Activated CD4-positive, alpha-beta T cell treated with anti-CD3 and anti-CD28 coated beads, Interleukin-2, Interleukin-4, amounts not matched to agents 100 ng/mL and 50 ng/mL, durations not matched to agents 16 hours and 8 hours (primary cell): ENCODE measurements around the gene C2orf81.
"Not testable (repeated sequence)": the region's sequence is repeated elsewhere in the genome, so short reads cannot be mapped to it uniquely, and the experiment has no call there.

ENCODE experiments used
- DNase-seq: peaks from one replicate; pipeline ENCODE4 v3.0.0-alpha.2; 2020; ENCODE audit warnings: low spot score

Gene C2orf81

GRCh38 chr2:74442483-74443297 is 21.3 kb upstream of the C2orf81 start:
- DNase-seq: not testable (repeated sequence)

DNA sequence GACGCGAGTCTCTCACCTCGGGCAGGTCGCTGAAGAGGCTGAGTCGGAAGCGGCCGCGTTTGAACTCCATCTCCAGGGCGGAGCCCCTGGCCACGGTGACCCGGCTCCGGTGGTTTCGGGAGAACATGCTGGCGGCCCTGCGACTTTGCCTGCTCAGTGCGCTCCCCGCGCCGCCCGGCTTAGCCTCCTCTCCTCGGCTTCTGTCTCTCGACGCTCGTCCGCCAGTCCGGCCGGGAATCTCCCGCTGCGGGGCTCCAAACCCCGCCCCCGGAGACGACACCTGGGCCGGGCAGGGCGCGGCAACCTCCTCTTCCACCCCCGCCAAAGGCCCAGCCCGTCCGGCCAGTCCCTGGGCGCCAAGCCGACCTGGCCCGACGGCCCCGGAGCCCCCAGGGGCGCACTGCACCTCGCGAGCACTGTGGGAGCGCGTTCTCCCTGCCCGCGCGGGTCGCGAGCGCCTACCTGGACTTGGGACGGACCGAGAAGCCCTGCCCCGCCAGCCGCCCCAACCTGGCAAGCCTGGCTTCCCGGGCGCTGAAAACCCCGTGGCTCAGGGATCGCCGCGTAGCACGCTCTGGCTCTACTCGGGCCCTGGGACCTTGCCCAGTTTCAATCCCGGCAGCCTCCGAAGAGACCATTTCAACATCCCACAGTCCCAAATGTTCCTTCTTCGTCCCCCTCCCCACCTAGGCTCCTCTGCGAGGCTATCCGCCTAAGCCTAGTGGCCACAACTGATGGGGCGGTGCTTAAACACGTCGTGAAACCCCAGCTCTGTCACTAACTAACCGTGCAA is 20.5 kb upstream of the C2orf81 start, which contains the start of gene RTKN:
Gene RTKN, minus strand, starts transcription at position 248 of the 793 bp plus-strand sequence. Its CDS starts 121 bp downstream, at position 127.
- no peak for DNase-seq

DNA sequence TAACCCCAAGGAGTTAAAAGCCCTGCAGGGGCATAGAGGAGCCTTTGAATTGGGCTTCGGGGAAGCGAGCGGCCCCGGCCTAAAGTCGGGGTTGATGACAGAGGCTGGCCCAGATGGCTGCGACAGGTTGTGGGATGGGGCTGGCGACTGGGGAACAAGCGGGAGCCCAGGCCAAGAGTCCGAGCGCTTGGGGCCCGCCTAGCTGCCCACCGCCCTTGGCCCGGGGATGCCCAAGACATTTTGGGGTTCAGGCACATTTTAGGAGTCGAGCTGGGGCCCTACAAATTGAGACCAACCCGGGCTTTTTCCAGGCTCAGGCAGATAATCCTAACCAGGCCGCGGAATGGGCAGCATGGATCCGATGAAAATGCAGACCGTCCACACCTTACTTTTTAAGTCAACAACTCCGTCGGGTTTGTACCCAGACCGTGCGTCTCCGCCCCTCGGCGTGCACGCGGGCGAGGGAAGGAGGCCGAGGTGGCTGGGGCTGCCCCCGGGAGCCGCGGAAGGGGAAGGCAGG is 19.8 kb upstream of the C2orf81 start:
- no peak for DNase-seq

DNA sequence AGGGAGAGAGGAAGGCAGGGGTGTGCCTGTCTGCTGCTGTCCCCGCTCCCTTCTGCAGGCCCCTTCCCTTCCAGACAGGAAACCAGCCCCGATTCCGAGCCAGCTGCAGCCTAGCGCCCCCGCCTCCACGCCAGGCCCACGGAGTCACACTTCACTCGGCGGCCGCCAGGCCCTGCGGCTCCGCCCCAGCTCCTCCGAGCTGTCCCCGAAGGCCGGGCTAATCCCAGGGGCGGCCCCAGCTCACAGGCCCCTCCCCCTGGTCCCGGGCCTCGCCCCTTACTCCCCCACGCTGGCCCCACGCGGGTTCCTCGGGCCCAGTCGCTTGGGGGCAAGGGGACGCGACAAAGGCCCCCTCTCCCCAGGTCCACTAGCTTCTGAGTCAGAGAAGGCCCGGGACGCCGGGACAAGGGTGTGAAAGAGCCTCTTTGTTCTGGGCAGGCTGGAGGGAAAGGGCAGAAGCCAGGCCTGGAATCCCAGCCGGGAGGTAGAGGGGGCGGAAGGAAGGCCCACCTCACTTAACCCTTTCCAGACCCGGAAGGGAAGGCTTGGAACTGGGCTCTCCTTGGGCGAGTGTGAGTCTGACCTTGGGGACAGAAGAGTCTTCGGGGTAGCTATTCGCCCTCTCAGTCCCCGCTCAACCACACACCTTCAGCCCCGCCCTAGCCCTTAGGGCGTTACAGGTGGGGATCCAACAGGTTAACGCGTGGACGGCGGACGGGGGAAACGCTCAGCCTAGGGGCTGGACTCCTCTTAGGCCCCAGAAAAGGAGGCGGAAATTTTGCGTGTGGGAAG is 19.2 kb upstream of the C2orf81 start:
- no peak for DNase-seq

- DNase-seq: no peak
These were observed 18.5 kb upstream of the C2orf81 start for GRCh38 chr2:74439803-74440377.

- no peak for DNase-seq
These were observed 18.0 kb upstream of the C2orf81 start for GRCh38 chr2:74439373-74439772.

DNA sequence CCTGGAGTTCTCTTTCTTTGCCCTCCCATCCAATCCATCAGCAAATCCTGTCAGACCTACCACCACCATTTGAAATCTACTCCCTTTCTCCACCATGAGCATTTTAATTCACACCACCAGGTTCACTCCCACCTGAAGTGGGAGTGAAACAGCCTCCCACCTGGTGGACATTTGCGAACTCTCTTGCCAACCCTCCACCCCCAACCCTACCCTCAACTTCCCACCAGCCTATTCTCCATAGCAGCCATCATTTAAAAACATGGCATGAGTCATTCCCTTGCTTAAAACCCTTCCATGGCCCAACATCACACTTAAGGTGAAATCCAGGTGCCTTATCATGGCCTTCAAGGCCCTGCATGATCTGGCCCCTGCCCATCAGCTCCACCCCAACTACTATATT is 16.8 kb upstream of the C2orf81 start:
- DNase-seq: no peak

GRCh38 chr2:74436848-74437695 is 15.7 kb upstream of the C2orf81 start:
- no peak for DNase-seq

DNA sequence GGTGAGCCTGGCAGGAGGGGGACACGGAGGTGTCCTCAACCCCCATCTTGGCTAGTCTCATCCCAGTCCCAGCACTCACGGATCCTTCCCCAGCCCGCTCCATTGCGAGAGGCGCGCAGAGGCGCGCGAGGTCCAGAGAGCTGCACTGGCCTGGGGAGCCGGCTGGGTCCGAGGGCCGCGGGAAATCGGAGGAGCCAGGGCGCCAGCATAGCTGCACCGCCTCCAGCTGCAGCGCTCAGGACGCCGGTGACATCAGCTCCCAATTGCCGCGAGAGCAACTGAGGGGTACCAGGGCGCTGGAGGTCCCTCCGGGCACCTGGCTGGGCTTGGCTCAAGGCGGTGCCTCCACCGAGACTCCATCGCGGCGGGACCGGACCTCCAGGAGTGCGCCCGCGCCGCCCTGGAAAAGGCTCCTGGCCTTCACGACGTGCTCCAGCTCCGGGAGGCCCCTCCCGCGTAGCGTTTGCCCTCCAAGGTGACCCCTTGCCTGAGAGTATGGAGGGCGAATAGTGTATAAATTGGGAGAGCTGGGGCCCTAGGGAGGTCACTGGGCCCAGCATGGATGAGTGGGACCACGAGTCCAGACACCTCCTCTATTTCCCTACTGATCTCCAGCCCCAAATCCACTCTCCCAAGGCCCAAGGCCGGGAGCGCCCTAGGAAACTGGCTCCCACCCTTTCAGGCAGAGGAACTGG is 14.8 kb upstream of the C2orf81 start:
- no peak for DNase-seq

DNA sequence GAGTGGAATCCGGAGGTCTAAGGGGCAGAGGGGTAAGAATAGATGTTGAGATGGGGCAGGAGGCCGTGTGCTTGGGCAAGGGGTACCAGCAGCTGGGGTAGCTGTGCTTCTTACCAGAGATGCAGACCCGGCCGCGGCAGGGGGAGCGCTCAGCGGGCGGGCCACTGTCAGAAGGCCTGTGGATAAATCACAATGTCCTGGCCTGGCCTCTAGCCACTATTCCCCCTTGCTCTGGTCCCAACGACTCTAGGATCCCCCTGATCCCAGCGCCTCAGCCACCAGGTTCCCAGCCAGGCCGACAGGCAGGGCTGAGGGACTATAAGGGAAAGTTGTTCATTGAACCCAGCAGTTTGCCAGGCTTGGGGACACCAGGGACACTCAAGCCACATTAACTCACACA is 9.1 kb upstream of the C2orf81 start:
- no peak for DNase-seq

GRCh38 chr2:74429487-74430451 is 8.3 kb upstream of the C2orf81 start:
- no peak for DNase-seq

- no peak for DNase-seq
These were observed 7.3 kb upstream of the C2orf81 start for GRCh38 chr2:74428675-74429074.

- no peak for DNase-seq
These were observed 6.1 kb upstream of the C2orf81 start for GRCh38 chr2:74427551-74427950.

GRCh38 chr2:74426181-74426758 is 4.9 kb upstream of the C2orf81 start:
- DNase-seq: no peak

DNA sequence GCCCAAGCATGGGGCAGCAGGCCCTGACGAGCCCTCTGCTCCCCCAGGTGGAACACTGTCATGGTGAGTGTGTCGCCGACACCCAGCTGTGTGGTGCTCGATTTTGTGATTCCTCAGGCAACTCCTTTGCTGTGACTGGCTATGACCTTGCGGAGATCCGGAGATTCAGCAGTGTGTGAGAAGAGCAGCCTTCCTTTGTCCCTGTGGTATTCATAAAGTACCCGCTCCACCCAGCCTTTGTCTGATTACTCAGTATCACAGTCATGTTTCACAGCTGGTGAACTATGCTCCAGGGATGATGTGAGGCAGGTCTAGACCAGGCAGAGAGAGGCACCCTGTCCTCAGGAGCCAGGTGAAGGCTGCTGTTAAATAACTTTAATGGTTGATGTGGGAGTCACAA is 4.1 kb upstream of the C2orf81 start:
- no peak for DNase-seq

DNA sequence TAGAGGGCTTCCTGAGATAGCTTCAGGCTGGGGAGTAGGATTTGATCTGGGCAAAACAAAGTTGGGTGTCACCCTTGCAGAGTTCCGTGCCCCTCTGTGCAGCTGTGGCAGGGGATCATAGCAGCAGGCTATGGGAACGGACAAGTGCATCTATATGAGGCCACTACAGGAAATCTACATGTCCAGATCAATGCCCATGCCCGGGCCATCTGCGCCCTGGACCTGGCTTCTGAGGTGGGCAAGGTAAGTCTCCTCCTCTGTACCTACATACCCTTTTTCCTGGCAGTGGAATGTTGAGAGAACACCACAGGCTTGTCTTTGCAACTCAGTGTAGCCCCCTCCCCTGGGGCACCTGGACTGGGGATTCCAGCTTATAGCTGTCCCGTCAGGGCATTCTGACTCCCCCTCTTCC is 3.6 kb upstream of the C2orf81 start:
- no peak for DNase-seq

GRCh38 chr2:74424139-74424992 is 2.9 kb upstream of the C2orf81 start:
- no peak for DNase-seq
